GM19463 (cell line): ENCODE measurements around the gene ITGA7.

Experiments used
- ATAC-seq: cut with Tn5 transposase; IDR thresholded peaks from one replicate; pipeline ENCODE4 v1.9.1; 2021; ENCODE audit warnings: mild to moderate bottlenecking, moderate library complexity; ENCODE audit not compliant: unreplicated experiment

ITGA7 gene

GRCh38 chr12:55707841-55708694 is at the start of gene ITGA7:
Gene ITGA7 (minus strand): TSS chr12:55707904. CDS start chr12:55707682, 222 bp downstream.
- ATAC-seq = peak; percentile 81

GRCh38 chr12:55755246-55755645 is 47.5 kb upstream of the ITGA7 start:
- no peak for ATAC-seq

GRCh38 chr12:55748230-55748993 is 40.7 kb upstream of the ITGA7 start:
- no peak for ATAC-seq

- no peak for ATAC-seq
Observed at GRCh38 chr12:55746913-55747231, 39.2 kb upstream of the ITGA7 start.

- no peak for ATAC-seq
Observed at GRCh38 chr12:55746174-55746912, 38.6 kb upstream of the ITGA7 start.

GRCh38 chr12:55745361-55746173 is 37.9 kb upstream of the ITGA7 start:
- no peak for ATAC-seq

- ATAC-seq = no peak
Observed at GRCh38 chr12:55744340-55745030, 36.8 kb upstream of the ITGA7 start.

- peak; percentile 40 for ATAC-seq
Observed at GRCh38 chr12:55743406-55744339, 36.0 kb upstream of the ITGA7 start.

- peak; percentile 36 for ATAC-seq
Observed at GRCh38 chr12:55742719-55743405, 35.2 kb upstream of the ITGA7 start, which contains the start of gene GDF11. Gene GDF11 (plus strand): TSS chr12:55743122. CDS start chr12:55743317, 195 bp downstream.

GRCh38 chr12:55741931-55742680 is 34.4 kb upstream of the ITGA7 start:
- ATAC-seq = no peak

GRCh38 chr12:55739025-55739378 is 31.3 kb upstream of the ITGA7 start:
- no peak for ATAC-seq

- peak; percentile 80 for ATAC-seq
Observed at GRCh38 chr12:55738123-55739024, 30.7 kb upstream of the ITGA7 start.

- peak; percentile 6 for ATAC-seq
Observed at GRCh38 chr12:55737581-55738122, 29.9 kb upstream of the ITGA7 start.

- ATAC-seq = no peak
Observed at GRCh38 chr12:55736780-55737580, 29.3 kb upstream of the ITGA7 start.

GRCh38 chr12:55736076-55736475 is 28.4 kb upstream of the ITGA7 start:
- ATAC-seq = no peak
